KMS-11 (cell line): Measurements from ENCODE around the gene FGF14.

Experiments used
- H2AFZ ChIP-seq: fragments of 200-600 bp; sonication (generic); 2 replicates; pipeline ENCODE4 v1.6.1; 2016; ENCODE audit warnings: antibody characterized with exemption, mixed run types, low read depth
- H3K27ac ChIP-seq: fragments of 200-600 bp; sonication (generic); 2 replicates; pipeline ENCODE4 v1.6.1; 2016; ENCODE audit warnings: mild to moderate bottlenecking, mixed run types
- H3K27me3 ChIP-seq: fragments of 200-600 bp; sonication (generic); 2 replicates; pipeline ENCODE4 v1.6.1; 2017; ENCODE audit warnings: mild to moderate bottlenecking, low read depth, mixed run types, moderate library complexity; ENCODE audit not compliant: insufficient read depth
- H3K36me3 ChIP-seq: fragments of 200-600 bp; sonication (generic); 2 replicates; pipeline ENCODE4 v1.6.1; 2017; ENCODE audit warnings: mild to moderate bottlenecking, mixed run types; ENCODE audit not compliant: insufficient read depth
- H3K4me1 ChIP-seq: fragments of 200-600 bp; sonication (generic); 2 replicates; pipeline ENCODE4 v1.6.1; 2016; ENCODE audit warnings: mild to moderate bottlenecking, low read depth, mixed run types; ENCODE audit not compliant: poor library complexity, severe bottlenecking
- H3K4me2 ChIP-seq: fragments of 200-600 bp; sonication (generic); 2 replicates; pipeline ENCODE4 v1.7.0; 2016; ENCODE audit warnings: mild to moderate bottlenecking, mixed run types
- H3K4me3 ChIP-seq: fragments of 200-600 bp; sonication (generic); IDR thresholded peaks from 2 replicates; pipeline ENCODE4 v1.6.1; 2017; ENCODE audit warnings: low read depth, low read length, mixed read lengths; ENCODE audit not compliant: insufficient read depth
- H3K79me2 ChIP-seq: fragments of 200-600 bp; sonication (generic); 2 replicates; pipeline ENCODE4 v1.6.1; 2016; ENCODE audit warnings: low read depth, mixed run types; ENCODE audit not compliant: insufficient read depth
- H3K9ac ChIP-seq: fragments of 200-600 bp; sonication (generic); 2 replicates; pipeline ENCODE4 v1.6.1; 2016; ENCODE audit warnings: mild to moderate bottlenecking, mixed run types
- H4K20me1 ChIP-seq: fragments of 200-600 bp; sonication (generic); 2 replicates; pipeline ENCODE4 v1.6.1; 2016; ENCODE audit warnings: mild to moderate bottlenecking, mixed run types; ENCODE audit not compliant: insufficient read depth
- CTCF ChIP-seq: fragments of 200-600 bp; sonication (generic); conservative IDR thresholded peaks from 2 replicates; pipeline ENCODE4 v1.6.1; 2017; ENCODE audit warnings: low read depth, mild to moderate bottlenecking, antibody characterized with exemption, low read length, moderate library complexity, mixed read lengths

Gene FGF14

GRCh38 chr13:102250448-102250847 is 151.4 kb downstream of the FGF14 start:
- Histone ChIP-seq H3K36me3 (no peaks in the 10 kb centered on the region), H3K79me2 (no peaks in the 10 kb centered on the region), H2AFZ (no peak overlapping the region), H3K4me3 (no peak overlapping the region), H3K27ac (no peak overlapping the region), H3K4me2 (no peak overlapping the region), H4K20me1 (no peaks in the 10 kb centered on the region), H3K27me3 (no peaks in the 10 kb centered on the region), H3K4me1 (no peaks in the 10 kb centered on the region), H3K9ac (no peak overlapping the region)
- TF ChIP-seq CTCF = no peak

- Histone ChIP-seq H3K4me3 (no peak overlapping the region), H4K20me1 (no peaks in the 10 kb centered on the region), H3K36me3 (no peaks in the 10 kb centered on the region), H3K9ac (no peak overlapping the region), H3K4me1 (no peaks in the 10 kb centered on the region), H3K27ac (no peak overlapping the region), H2AFZ (no peak overlapping the region), H3K4me2 (no peak overlapping the region), H3K79me2 (no peaks in the 10 kb centered on the region), H3K27me3 (no peaks in the 10 kb centered on the region)
- no peak for TF ChIP-seq CTCF
Measured at GRCh38 chr13:102244607-102245227, 157.1 kb downstream of the FGF14 start.

DNA sequence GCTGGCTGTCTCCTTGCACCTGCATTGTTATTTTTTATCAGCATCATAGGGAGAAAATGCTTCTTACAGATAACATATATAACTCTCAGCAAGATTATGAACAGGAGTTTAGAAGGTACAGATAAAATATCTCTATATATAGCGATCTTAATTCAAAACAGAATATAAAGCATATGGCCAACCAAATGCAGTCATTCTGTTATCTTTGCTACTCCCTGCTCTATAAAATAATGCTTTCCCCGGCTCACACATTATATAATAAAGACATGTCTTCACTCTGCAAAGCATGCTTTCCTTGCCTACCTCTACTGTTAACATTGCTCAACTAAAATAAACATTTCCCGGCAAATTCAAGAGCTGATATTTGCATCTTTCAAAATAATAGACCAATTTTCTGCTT is 161.7 kb downstream of the FGF14 start:
- Histone ChIP-seq H3K4me3 (no peak overlapping the region), H3K27ac (no peak overlapping the region), H3K4me1 (no peaks in the 10 kb centered on the region), H3K9ac (no peak overlapping the region), H3K79me2 (no peaks in the 10 kb centered on the region), H3K4me2 (no peak overlapping the region), H3K36me3 (no peaks in the 10 kb centered on the region), H4K20me1 (no peaks in the 10 kb centered on the region), H3K27me3 (no peaks in the 10 kb centered on the region), H2AFZ (no peak overlapping the region)
- no peak for TF ChIP-seq CTCF

GRCh38 chr13:102237230-102237629 is 164.6 kb downstream of the FGF14 start:
- TF ChIP-seq CTCF = no peak
- Histone ChIP-seq H3K4me2 (no peak overlapping the region), H2AFZ (no peak overlapping the region), H3K27ac (no peak overlapping the region), H3K9ac (no peak overlapping the region), H3K27me3 (no peaks in the 10 kb centered on the region), H3K4me1 (no peaks in the 10 kb centered on the region), H3K79me2 (no peaks in the 10 kb centered on the region), H3K36me3 (no peaks in the 10 kb centered on the region), H3K4me3 (no peak overlapping the region), H4K20me1 (no peaks in the 10 kb centered on the region)
